ENCODE measurements around the gene CCDC80.

DNA sequence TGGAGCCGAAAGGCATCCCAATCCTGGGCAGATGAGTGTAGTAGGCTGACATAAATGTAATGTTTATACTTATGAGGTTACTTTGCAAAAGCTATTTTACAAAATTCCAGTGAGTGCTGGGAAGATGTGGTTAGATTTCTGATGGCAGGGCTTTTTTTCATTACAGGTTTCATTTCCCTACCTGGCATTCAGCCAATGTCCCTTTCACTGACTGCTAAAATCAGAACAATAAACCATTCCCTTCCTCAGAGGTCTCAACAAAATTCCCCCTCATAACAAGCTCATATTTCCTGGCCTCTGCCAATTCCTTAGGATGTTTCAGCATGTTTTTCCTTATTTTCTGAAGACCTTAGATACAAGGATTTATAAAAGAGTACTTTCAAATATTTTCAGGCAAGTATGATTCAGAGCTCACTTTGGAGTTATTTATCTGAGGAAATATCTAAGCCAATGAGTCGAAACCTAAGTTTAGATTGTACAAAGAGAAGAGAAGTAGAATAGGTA lies 40.9 kb upstream of the CCDC80 start:
- TF ChIP-seq, protein P1, sequence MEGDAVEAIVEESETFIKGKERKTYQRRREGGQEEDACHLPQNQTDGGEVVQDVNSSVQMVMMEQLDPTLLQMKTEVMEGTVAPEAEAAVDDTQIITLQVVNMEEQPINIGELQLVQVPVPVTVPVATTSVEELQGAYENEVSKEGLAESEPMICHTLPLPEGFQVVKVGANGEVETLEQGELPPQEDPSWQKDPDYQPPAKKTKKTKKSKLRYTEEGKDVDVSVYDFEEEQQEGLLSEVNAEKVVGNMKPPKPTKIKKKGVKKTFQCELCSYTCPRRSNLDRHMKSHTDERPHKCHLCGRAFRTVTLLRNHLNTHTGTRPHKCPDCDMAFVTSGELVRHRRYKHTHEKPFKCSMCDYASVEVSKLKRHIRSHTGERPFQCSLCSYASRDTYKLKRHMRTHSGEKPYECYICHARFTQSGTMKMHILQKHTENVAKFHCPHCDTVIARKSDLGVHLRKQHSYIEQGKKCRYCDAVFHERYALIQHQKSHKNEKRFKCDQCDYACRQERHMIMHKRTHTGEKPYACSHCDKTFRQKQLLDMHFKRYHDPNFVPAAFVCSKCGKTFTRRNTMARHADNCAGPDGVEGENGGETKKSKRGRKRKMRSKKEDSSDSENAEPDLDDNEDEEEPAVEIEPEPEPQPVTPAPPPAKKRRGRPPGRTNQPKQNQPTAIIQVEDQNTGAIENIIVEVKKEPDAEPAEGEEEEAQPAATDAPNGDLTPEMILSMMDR (conservative IDR thresholded peaks at IDR 0.05) = no peak
- no peak for TF ChIP-seq ZFX (IDR thresholded peaks at IDR 0.05)

Data from C4-2B (cell line).